Small intestine (tissue), 7 donors: Measurements from ENCODE around the gene ENPP7. TPM values are rescaled to one million over a fixed set of nuclear protein-coding genes. Genes with fewer than 3 reads are reported as not detected.
A peak's percentile ranks its signal among the peaks of the same experiment; 100 is the strongest.

ENCODE experiments used
- DNase-seq, 2 donors: peaks; one replicate each; pipeline versions ENCODE4 v3.0.0 to v3.0.0-alpha.2; 2013
- FAIRE-seq: peaks from 2 replicates; lab custom pipeline; 2012; peaks lifted over from hg19 to GRCh38; lab: Jason Lieb, UNC
- H3K27ac ChIP-seq, 3 donors: one replicate each; pipeline ENCODE4 v1.5.1; 2013; ENCODE audit warnings: low read length in 2 of 3, mild to moderate bottlenecking in 2 of 3, control low read depth in 1 of 3, inconsistent platforms in 1 of 3, low read depth in 1 of 3, moderate library complexity in 1 of 3
- H3K27me3 ChIP-seq, 3 donors: one replicate each; pipeline ENCODE4 v1.6.1; 2013; ENCODE audit warnings: low read length in 3 of 3, inconsistent platforms in 1 of 3; ENCODE audit not compliant: control insufficient read depth in 3 of 3, insufficient read depth in 3 of 3
- H3K36me3 ChIP-seq, 3 donors: one replicate each; pipeline ENCODE4 v1.6.1; 2013; ENCODE audit warnings: low read length in 3 of 3, inconsistent platforms in 1 of 3, low read depth in 1 of 3, mild to moderate bottlenecking in 1 of 3, moderate library complexity in 1 of 3; ENCODE audit not compliant: control insufficient read depth in 3 of 3, insufficient read depth in 2 of 3
- H3K4me1 ChIP-seq, 3 donors: one replicate each; pipeline ENCODE4 v1.6.1; 2013; ENCODE audit warnings: low read length in 2 of 3, inconsistent platforms in 1 of 3, low read depth in 1 of 3, mild to moderate bottlenecking in 1 of 3, moderate library complexity in 1 of 3; ENCODE audit not compliant: control insufficient read depth in 3 of 3, insufficient read depth in 2 of 3
- H3K4me3 ChIP-seq, 3 donors: one replicate each; pipeline ENCODE4 v1.5.1; 2013; ENCODE audit warnings: low read length in 3 of 3, control low read depth in 1 of 3, inconsistent platforms in 1 of 3, low read depth in 1 of 3, mild to moderate bottlenecking in 1 of 3, moderate library complexity in 1 of 3
- H3K9me3 ChIP-seq, 2 donors: one replicate each; pipeline ENCODE4 v1.6.1; 2013; ENCODE audit warnings: low read depth in 1 of 2, low read length in 1 of 2; ENCODE audit not compliant: control insufficient read depth in 2 of 2, insufficient read depth in 1 of 2
- WGBS, 3 donors: extraction: QIAGEN DNeasy Blood & Tissue Kit; methylation state at CpG; one replicate each; pipeline ENCODE4 v1.1.7; 2013; 5-methylcytosine and 5-hydroxymethylcytosine counted together
- polyA plus RNA-seq, 4 donors: library from polyadenylated mRNA; stranded (reverse) in 3 of 4; unstranded in 1 of 4; fragments of 200-250 nt in 3 of 4; fragments of 120-200 nt in 1 of 4; gene quantifications; one replicate each; pipeline versions ENCODE4 v1.2.1 to v1.2.3, GENCODE V29; 2013
- donor health status: healthy with polysubstance abuse.
- donor health status: control.
- donor health status: control.
- donor health status: Bipolar disorder and iron deficiency.
- donor health status: healthy.

ENPP7 gene
- polyA plus RNA-seq, 4 donors = 15.3 to 197 (median 116) TPM

DNA sequence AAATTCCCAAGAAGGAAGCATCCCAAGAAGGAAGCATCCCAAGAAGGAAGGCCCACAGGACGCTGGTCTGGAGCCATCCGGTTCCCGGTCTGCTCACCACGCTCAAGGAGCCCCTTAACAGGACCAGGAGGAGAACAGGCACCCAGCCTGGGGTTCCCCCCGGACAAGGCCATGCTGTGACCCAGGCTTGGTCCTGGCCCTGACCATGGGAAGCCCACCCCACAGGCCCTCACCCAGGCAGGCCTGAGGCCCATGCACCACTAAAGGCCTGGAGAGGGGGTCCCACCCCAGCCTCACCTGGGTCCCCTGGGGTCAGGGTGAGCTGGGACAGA lies 340 bp upstream of the ENPP7 start:
- no peak for DNase-seq
- H3K4me3 ChIP-seq = peak overlapping the region in 2 of 3 donors; percentile 14 to 38
- peaks cover 0 to 2% (median 0%) of the 10 kb centered on the region in 3 donors for H3K27me3 ChIP-seq
- H3K9me3 ChIP-seq = peaks cover 0 to 15% of the 10 kb centered on the region in 2 donors
- peaks cover 0 to 46% (median 2%) of the 10 kb centered on the region in 3 donors for H3K4me1 ChIP-seq
- FAIRE-seq = no peak
- peak overlapping the region in 2 of 3 donors; percentile 81 to 97 for H3K27ac ChIP-seq
- peaks cover 0 to 39% (median 5%) of the 10 kb centered on the region in 3 donors for H3K36me3 ChIP-seq
- 96 to 100% (median 98%) methylated on average over 4 to 5 of the region's 5 CpGs for WGBS, 3 donors

DNA sequence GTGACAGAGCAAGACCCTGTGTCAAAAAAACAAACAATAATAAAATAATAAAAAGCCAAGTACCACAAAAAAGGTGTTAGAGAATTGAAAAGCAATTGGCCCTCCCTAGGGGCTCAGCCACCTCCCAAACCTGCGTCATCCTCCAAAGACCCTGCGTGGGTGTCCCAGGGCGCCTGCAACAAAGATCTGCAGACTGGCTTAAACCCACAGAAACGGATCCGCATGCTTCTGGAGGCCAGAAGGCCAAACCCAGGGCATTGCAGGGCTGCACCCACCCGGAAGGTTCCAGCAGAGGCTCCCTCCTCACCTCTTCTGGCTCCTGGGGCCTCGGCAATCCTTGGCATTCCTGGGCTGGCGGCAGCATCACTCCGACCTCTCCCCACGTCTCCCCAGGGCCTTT lies 1.5 kb downstream of the ENPP7 start:
- DNase-seq (peak in 1 of 2 donors; percentile 39), FAIRE-seq (no peak)
- Histone ChIP-seq H3K4me1 (peaks cover 0 to 51% (median 2%) of the 10 kb centered on the region in 3 donors), H3K27ac (peak overlapping the region in 2 of 3 donors; percentile 64 to 86), H3K36me3 (peaks cover 0 to 58% (median 5%) of the 10 kb centered on the region in 3 donors), H3K27me3 (peaks cover 0 to 2% (median 0%) of the 10 kb centered on the region in 3 donors), H3K9me3 (peaks cover 0 to 14% of the 10 kb centered on the region in 2 donors), H3K4me3 (peak overlapping the region in 2 of 3 donors; percentile 37 to 64)
- 23 to 77% (median 52%) methylated on average over 10 of the region's 10 CpGs for WGBS, 3 donors

DNA sequence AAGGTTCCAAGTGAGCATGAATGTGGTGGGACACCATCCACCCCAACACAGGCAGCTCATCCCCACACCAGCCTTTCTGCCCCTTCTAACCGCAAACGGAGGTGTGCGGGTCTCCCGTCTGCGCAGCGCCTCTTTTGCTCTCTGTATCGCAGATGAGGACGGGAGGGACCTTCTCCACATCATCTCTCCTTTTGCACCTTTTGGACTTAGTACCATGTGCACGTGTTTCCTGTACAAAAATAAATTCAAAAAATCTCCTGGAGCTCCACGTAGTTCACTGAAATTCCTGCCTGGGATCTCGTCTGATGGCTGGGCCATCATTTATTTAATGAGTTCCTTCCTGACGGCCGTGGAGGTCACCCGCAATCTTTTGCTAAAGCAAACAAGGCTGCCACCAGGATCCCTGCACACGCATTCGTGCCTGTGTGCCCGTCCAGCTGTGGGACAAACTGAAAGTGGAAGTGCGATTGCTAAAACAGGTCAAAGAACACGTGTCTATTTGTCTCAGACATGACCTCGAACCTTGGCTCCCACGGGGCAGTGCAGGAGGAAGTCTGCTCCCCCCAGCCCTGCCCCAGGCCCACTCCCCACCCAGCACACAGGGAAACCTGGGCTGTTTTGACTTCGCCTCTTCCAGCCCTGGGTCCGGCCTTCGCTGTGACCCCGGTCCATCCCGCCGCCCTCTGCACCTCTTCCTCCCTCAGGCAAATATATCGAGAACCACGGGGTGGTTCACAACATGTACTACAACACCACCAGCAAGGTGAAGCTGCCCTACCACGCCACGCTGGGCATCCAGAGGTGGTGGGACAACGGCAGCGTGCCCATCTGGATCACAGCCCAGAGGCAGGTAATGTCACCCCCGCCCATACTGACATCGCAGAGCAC lies 2.3 kb downstream of the ENPP7 start:
- FAIRE-seq = no peak
- H3K36me3 ChIP-seq = peaks cover 0 to 65% (median 5%) of the 10 kb centered on the region in 3 donors
- peak overlapping the region; percentile 27 to 86 (median 64) for H3K27ac ChIP-seq
- WGBS, 3 donors = 34 to 62% (median 47%) methylated on average over 35 of the region's 35 CpGs
- DNase-seq = peak; percentile 85 to 93
- peak overlapping the region in 2 of 3 donors; percentile 37 to 64 for H3K4me3 ChIP-seq
- peaks cover 0 to 2% (median 0%) of the 10 kb centered on the region in 3 donors for H3K27me3 ChIP-seq
- peaks cover 0 to 53% (median 0%) of the 10 kb centered on the region in 3 donors for H3K4me1 ChIP-seq
- H3K9me3 ChIP-seq = peaks cover 0 to 14% of the 10 kb centered on the region in 2 donors

DNA sequence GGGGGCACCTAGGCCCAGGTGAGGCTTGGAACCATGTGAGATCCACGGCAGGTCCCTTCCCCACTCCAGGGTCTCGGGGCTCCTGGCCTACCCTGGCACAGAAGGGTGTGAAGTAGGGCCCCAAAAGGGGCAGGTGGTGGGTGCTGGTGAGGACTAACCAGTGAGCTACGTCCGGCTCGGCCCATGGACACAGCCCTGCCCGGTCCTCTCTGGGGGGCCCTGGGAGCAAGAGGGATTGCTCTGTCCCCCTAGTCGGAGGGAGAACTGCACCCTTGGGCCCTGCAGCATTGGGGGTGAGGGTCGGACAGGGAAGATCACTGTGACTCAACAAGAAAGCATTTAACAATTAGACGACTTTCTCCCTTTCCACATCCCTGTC lies 2.9 kb downstream of the ENPP7 start:
- Histone ChIP-seq H3K4me3 (peak overlapping the region in 1 of 3 donors; percentile 64), H3K4me1 (peaks cover 0 to 51% (median 0%) of the 10 kb centered on the region in 3 donors), H3K27ac (peak overlapping the region; percentile 27 to 72 (median 64)), H3K9me3 (peaks cover 0 to 14% of the 10 kb centered on the region in 2 donors), H3K36me3 (peaks cover 0 to 72% (median 5%) of the 10 kb centered on the region in 3 donors), H3K27me3 (peaks cover 0 to 2% (median 0%) of the 10 kb centered on the region in 3 donors)
- DNase-seq = no peak
- 80 to 86% (median 85%) methylated on average over 9 of the region's 9 CpGs for WGBS, 3 donors
- no peak for FAIRE-seq

DNA sequence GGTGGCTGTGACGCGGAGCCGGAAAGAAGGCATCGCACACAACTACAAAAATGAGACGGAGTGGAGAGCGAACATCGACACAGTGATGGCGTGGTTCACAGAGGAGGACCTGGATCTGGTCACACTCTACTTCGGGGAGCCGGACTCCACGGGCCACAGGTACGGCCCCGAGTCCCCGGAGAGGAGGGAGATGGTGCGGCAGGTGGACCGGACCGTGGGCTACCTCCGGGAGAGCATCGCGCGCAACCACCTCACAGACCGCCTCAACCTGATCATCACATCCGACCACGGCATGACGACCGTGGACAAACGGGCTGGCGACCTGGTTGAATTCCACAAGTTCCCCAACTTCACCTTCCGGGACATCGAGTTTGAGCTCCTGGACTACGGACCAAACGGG lies 4.4 kb downstream of the ENPP7 start:
- H3K4me3 ChIP-seq = peak overlapping the region in 1 of 3 donors; percentile 12
- peaks cover 0 to 77% (median 5%) of the 10 kb centered on the region in 3 donors for H3K36me3 ChIP-seq
- FAIRE-seq (no peak), DNase-seq (no peak)
- 94 to 97% (median 95%) methylated on average over 32 of the region's 32 CpGs for WGBS, 3 donors
- H3K9me3 ChIP-seq = peaks cover 0 to 12% of the 10 kb centered on the region in 2 donors
- no peak overlapping the region for H3K27ac ChIP-seq
- peaks cover 0 to 4% (median 0%) of the 10 kb centered on the region in 3 donors for H3K27me3 ChIP-seq
- peaks cover 0 to 56% (median 0%) of the 10 kb centered on the region in 3 donors for H3K4me1 ChIP-seq

DNA sequence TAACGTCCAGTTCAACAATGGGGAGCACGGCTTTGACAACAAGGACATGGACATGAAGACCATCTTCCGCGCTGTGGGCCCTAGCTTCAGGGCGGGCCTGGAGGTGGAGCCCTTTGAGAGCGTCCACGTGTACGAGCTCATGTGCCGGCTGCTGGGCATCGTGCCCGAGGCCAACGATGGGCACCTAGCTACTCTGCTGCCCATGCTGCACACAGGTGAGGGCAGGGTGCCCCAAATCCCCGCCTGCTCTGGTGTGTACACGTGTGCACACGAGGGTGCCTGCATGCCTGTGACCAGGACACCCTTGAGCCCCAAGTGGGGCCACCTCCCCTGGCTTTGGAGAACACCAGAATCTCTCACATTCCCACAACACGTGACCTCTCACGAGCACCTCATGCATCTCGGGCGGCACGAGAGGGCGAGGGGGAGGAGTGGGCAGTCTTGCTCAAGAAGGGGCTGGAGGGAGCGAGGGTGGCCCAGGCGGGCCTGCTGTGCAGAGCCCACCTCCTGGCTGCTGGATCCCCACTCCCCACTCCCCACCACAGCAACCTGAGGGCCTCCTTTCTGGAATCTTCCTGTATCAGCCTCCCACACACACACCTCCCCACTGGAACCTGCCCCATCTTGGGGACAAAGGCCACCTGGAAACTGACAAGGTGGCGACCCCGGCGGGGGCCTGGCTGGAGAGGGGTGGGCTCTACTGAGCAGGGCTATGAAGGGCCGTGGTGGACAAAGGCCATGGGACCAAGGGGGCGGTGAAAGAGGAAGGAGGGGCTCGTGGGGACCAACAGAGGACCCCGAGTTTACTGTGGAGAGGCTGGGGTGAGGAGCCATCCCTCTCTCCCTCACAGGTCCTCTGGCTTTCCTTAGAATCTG lies 6.5 kb downstream of the ENPP7 start:
- Histone ChIP-seq H3K9me3 (peaks cover 0 to 11% of the 10 kb centered on the region in 2 donors), H3K4me1 (peaks cover 0 to 56% (median 3%) of the 10 kb centered on the region in 3 donors), H3K36me3 (peaks cover 0 to 76% (median 5%) of the 10 kb centered on the region in 3 donors), H3K27me3 (peaks cover 0 to 7% (median 0%) of the 10 kb centered on the region in 3 donors), H3K27ac (no peak overlapping the region), H3K4me3 (peak overlapping the region in 1 of 3 donors; percentile 14)
- DNase-seq = no peak
- 81 to 87% (median 83%) methylated on average over 23 to 30 of the region's 30 CpGs for WGBS, 3 donors
- no peak for FAIRE-seq

DNA sequence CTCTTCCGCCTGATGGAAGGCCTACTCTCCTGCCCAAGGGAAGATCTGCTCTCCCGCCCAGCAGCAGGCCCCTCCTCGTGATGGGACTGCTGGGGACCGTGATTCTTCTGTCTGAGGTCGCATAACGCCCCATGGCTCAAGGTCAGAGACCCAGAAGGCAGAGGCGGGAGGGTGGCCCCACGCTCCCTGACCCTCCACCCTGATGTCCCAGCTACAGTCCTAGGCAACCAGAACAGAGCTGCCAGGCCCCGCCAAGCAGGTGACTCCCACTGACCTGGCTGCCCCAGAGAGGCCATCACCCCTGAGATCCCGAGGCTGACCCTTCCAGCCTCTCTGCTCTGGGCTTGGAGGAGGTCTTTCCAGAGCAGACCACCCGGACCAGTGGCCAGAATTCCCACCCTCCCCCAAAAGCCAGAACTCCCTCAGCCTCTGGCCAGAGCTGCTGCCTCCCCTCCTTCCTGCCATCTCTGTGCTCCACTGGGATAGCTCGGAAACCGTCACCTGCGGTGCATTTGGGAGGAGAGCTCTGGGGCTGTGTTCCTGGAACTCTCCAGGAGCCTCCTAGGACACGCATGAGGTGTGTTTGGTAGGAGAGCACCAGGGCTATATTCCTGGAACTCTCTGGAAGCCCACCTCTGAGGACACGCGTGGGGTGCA lies 7.3 kb downstream of the ENPP7 start:
- WGBS, 3 donors = 83 to 91% (median 88%) methylated on average over 14 to 17 of the region's 17 CpGs

More for the DNA sequence above, 7.3 kb downstream of the ENPP7 start:
- Histone ChIP-seq H3K36me3 (peaks cover 0 to 71% (median 5%) of the 10 kb centered on the region in 3 donors), H3K27me3 (peaks cover 0 to 7% (median 0%) of the 10 kb centered on the region in 3 donors), H3K27ac (no peak overlapping the region), H3K4me3 (no peak overlapping the region), H3K9me3 (peaks cover 0 to 9% of the 10 kb centered on the region in 2 donors), H3K4me1 (peaks cover 0 to 59% (median 3%) of the 10 kb centered on the region in 3 donors)
- FAIRE-seq (no peak), DNase-seq (no peak)
